ENCODE results near the gene TEX13A.
"Not testable (repeated sequence)": the region's sequence is repeated elsewhere in the genome, so short reads cannot be mapped to it uniquely, and the experiment has no call there.

TEX13A gene

GRCh38 chrX:105220636-105221035 lies at the start of gene TEX13A:
Gene TEX13A (minus strand): TSS chrX:105220694. CDS start chrX:105220397, 297 bp downstream.
- no peak for DNase-seq

DNA sequence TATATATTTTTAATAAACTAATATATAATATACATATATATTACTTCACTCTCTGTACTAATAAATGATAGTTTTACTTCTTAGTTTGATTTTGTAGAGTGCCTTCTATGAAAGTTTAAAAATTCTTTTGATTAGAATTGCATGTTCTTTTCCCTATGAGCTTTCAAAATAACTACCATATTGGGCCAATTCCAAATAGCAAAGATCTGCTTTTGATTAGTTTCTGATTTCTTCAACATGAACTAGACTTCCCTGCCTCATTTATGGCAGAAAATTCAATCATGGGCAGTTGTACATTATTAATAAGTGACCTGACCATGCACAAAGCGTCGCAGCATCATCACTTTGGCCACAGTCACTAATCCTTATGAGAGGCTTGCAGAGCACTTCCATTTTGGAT lies 48.9 kb upstream of the TEX13A start:
- no peak for DNase-seq

- no peak for DNase-seq
These were observed 46.7 kb upstream of the TEX13A start for GRCh38 chrX:105267167-105267566.

DNA sequence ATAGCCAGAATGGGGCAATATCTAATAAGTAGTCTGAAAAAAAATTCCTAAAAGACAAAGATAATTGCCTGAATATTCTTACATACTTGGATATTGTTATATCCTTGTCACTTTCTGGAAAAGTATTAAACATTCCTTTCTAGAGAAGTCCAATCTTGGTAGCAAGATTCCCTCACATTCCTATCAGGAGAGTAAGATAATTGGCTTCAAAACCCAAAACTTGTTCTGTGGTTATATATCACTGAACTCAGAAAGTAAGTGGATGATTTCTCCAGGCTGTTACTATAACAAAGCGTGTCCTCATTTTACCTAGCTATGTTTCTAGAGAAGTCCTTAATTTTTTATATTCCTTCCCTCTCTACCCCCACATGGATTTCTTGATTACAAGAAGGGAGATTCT lies 46.0 kb upstream of the TEX13A start:
- DNase-seq, result no peak

DNA sequence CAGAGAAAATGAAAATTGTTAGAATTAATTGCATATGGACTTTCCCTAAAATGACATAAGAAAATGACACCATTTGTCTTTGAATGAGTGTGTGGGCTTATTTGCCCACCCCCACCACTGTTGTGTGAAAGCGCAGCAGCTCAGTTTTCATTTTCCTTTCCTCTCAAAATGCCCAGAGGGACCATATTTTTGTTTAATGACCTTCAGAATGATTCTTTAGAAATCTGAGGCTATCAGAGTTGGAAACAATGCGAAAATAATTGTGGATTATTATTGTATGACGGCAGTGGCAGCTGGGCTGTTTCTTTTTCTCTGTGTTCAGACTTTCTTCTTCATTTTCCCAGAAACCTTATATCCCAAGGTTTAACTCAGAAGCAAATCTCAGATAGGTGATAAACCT lies 44.6 kb upstream of the TEX13A start:
- no peak for DNase-seq

- no peak for DNase-seq
These were observed 43.3 kb upstream of the TEX13A start for GRCh38 chrX:105263801-105264200.

DNA sequence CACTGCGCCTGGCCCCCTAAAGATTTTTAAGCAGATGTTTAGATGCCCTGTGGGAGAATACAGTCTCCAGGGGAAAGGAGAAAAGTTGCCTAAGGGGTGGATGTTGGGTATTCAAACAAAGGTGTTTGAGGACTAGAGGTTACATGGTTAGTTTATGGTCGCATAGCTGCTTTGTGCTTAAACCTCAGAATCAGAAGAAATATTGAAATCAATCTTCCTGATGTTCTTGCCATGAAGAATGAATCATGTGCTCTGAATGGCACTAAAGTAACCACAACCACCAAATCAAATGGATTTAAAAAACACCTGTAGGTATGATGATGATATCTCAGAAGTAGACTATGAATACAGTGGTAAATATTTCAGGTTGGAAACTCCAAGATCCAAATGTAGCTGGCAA lies 42.7 kb upstream of the TEX13A start:
- no peak for DNase-seq

DNA sequence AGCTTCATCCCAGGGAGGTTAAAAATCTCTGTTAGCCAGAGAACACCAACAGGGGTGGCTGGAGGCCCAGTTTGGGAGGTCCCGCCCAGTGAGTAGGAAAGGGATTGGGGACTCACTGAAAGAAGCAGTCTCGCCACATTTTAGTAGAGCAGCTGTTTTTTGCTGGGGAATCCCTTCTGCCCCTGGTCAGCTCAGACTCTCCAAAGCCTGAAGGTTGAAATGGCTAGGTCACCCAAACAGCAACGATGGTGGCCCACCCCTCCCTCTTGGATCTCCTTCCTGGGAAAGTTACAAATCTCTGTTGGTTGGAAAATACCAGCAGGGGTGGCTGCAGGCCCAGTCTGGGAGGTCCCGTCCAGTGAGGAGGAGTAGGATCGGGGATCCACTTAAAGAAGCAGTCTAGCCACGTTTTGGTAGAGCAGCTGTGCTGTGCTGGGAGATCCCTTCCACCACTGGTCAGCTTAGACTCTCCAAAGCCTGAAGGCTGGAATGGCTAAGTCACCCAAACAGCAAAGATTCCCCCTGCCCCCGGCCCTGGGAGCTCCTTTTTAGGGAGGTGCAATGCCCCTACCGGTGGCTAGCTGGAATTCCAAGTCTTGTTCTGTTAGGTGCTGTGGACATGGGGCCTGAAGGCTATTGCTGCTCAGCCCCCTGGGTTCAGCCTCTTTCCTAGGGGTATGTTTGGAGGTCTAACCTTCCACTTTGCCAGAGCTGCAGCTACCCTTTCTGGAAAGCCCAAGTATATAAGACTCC lies 40.0 kb upstream of the TEX13A start:
- no peak for DNase-seq

GRCh38 chrX:105241056-105241455 lies 20.6 kb upstream of the TEX13A start:
- DNase-seq, result no peak

GRCh38 chrX:105237407-105237806 lies 16.9 kb upstream of the TEX13A start:
- DNase-seq, result not testable (repeated sequence)

DNA sequence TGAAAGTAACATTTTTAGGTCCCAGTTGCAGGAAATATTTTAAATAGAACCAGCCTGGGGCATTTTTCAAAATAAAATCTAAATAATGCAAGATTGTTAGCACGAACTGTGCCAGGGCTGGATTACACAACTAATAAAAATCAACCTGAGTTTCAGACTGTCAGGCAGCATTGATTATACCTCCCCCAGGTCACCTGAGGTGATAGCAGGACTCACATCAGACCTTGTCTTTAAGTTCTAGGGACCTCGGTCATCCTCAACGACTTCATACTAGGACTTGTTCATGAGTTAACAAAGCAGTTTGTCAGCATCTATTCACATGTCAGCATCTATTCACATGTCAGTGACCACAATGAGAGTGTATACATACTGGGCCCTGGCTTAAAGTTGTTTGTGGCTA lies 8.7 kb upstream of the TEX13A start:
- DNase-seq, result no peak

DNA sequence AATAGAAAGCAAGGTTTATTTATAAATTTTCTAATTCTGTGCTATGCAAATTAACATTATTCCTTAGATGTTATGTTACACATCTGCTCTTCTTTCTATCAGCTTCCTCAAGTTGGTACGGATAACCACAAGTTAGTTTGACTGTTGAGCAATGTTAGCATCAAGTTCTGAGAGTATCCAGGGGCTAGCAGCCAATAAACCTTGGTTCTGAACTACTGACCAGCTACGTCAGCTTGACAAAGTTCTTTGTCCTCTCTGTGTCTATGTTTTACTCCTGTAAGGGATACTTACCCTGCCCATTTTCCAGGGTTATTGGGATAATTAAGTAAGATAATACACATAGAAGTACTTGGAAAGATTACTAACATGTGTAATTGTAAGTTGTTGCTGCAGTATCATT lies 8.1 kb upstream of the TEX13A start:
- no peak for DNase-seq

GRCh38 chrX:105226499-105226898 lies 6.0 kb upstream of the TEX13A start:
- no peak for DNase-seq

DNA sequence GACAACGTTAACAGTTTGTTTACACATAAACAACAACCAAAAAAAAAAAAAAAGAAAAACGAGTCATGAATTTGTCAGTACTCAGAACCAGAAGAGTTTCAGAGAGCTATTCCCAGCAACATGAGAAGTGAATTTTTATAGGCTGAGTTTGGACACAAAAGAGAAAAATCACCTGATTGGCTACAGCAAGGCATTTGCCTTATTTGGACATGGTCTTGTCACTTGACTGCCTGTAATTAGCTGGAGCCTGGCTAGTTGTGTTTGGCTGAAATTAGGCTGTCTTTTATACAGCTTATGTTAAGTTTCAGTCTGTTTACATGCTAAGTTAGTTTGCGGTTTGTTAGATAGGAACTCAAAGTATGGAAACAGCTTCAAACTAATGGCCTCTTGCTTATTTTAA lies 880 bp upstream of the TEX13A start:
- no peak for DNase-seq

- DNase-seq, result no peak
These were observed 766 bp downstream of the TEX13A start for GRCh38 chrX:105219454-105220401.

GRCh38 chrX:105211066-105211575 lies 9.4 kb downstream of the TEX13A start:
- no peak for DNase-seq

DNA sequence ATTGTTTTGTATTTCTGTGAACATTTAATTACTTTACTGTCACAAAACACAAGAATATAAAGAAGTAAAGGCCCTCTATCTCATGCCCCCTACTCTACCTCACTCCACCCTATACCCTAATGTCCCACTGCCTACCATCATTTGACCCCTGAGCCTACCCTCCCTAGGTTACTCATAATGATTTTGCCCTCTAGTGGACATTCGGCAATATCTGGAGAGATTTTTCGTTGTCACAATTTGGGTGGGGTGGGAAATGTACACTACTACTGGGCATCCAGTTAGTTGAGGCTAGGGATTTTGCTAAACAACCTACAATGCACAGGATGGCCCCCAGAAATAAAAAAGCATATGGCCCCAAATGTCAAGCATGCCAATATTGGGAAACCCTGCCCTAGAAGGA lies 10.2 kb downstream of the TEX13A start:
- no peak for DNase-seq

DNA sequence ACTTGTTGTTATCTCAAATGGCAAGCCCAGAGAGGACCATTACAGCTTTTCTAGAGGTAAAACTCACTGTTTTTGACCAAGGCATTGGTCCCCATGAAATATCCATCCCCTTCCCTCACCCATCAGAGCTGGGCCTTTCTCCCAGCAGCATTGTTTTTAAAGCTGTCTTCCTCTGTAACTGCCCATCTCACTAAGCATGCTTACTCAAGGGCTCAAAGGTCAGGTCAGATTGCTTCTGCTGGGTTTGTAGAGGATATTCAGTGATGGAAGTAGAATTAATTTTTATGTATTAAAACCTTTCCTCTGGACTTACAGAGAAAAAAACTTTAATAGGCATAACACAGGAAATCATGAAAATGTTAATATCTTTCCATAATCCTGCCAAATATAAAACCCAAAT lies 11.1 kb downstream of the TEX13A start:
- no peak for DNase-seq

- no peak for DNase-seq
These were observed 28.6 kb downstream of the TEX13A start for GRCh38 chrX:105191878-105192277.

DNA sequence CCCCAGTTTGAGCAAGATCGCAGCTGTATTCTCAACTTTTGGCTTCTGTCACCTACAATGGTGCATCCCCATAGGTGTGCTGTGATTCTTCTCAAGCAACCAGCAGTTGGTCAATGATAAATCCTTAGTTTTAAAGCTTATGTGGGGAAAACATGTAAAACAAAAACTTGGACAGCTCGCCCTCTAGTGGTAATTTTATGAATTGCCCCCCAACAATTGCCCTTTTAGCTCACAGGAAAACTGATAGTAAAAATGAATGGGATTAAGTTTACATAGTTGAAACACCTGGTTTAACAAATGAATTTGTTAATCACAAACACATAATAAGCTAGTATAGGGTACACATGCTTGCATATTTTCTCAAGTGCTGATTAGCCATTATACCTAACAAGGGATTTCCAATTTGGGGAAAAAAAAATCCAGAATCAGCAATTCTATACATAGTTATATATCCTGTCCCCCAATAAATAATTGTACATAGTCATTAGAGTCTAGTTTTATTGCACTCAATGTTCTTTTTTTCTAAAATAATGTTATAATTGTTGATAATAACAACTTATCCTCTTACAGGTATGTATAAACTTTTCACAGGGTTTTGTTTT lies 30.1 kb downstream of the TEX13A start:
- no peak for DNase-seq

GRCh38 chrX:105189093-105189492 lies 31.4 kb downstream of the TEX13A start:
- DNase-seq, result no peak

DNA sequence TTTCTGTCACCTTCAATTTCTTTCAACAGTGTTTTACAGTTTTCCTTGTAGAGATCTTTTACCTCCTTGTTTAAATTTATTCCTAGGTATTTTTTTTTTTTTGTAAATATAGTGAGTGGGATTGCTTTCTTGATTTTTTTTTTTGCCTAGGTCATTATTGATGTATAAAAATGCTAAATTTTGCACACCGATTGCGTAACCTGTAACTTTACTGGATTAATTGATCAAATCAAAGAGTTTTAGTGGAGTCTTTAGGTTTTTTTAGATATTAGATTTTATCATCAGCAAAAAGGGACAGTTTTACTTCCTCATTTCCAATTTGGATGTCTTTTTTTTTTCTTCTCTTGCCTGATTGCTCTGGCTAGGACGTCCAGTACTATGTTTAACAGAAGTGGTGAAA lies 40.9 kb downstream of the TEX13A start:
- no peak for DNase-seq

- DNase-seq, result no peak
These were observed 47.4 kb downstream of the TEX13A start for GRCh38 chrX:105173071-105173470.
